Mesenteric fat pad (tissue), 1 donor: ENCODE data around the gene ARVCF. TPM values are rescaled to one million over a fixed set of nuclear protein-coding genes. Genes with fewer than 3 reads are reported as not detected.

ENCODE experiments used
- DNase-seq: peaks from one replicate; pipeline ENCODE4 v3.0.0-alpha.2; 2020; ENCODE audit warnings: low spot score
- total RNA-seq: library from RNA; stranded (reverse); fragmentation: NEBNext Ultra II Directional; extraction: Animal tissue kit (Norgen Biotek cat#: 25700); gene quantifications from one replicate; pipeline ENCODE4 v1.2.1, GENCODE V29; 2021
- donor health status: DM: yes; HTN: yes; CAD: no.

ARVCF gene
- total RNA-seq, 1 donor from 2014 or later = 5.3 TPM

DNA sequence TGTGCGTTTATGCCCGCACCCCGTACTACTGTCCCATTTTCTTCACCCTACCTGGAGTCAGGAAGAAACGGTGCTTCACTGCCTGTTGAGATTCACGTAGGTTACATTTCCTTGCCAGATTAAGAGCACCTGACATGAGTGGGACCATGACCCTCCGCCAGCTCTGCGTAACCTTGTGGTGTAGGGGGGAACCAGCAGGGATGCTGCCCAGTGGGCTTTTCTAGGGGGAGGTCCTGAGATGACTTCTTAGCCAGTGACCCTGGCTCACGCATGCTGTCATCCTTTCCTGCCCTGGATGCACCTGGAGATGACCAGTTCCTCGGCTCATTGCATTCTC, 967 bp upstream of the ARVCF start:
- no peak for DNase-seq

DNA sequence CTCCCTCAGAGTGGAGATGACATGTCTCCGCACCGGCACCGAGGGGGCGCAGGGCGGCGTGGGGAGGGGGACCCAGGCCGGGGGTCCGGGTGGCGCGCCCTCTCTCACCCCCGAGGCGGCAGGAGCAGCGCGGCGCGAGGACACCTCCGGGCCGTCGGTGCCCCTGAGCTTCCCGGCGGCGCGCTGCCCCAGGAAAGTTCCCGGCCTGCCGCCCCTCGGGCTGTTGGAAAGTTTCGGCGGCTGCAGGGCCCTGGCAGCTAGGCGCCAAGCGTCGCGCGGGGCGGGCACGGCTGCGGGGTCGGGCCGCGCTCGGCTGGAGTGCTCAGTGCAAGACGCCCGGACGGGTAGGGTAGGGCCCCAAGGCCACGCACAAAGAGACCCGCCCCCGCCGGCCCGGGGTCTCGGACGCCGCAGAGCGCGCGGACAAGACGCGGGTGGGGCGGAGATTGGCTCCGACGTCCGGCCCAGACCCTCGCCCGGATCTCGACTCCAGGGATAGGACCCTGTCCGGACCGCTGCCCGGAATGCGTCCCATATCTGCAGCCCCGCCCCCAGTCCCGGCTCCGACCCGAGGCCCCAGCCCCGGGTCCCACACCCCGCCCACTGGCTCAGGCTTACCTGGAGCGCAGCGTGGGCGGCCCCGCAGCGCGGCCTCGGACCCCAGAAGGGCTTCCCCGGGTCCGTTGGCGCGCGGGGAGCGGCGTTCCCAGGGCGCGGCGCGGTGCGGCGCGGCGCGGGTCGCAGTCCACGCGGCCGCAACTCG, 471 bp downstream of the ARVCF start:
- DNase-seq = no peak

DNA sequence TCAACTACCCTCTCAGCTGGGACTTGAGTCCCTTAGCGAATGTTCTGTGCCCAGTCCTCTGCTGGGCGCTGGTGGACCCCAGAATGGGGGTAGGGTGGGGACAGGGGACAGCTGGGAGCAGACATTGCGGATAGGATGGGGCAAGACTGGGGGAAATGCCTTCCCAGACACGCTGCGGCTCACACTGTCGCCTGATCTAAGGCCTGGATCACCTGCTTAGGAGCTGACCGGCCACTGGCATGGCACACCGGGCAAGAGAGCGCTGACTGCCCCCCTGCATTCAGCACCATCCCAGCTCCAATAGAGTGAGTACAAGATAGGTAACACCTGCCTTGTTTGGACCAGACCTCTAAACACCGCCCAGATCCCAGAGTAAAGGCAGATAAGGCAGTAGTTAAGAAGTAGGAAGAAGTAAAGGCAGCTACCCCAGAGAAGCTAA, 1.4 kb downstream of the ARVCF start:
- no peak for DNase-seq

DNA sequence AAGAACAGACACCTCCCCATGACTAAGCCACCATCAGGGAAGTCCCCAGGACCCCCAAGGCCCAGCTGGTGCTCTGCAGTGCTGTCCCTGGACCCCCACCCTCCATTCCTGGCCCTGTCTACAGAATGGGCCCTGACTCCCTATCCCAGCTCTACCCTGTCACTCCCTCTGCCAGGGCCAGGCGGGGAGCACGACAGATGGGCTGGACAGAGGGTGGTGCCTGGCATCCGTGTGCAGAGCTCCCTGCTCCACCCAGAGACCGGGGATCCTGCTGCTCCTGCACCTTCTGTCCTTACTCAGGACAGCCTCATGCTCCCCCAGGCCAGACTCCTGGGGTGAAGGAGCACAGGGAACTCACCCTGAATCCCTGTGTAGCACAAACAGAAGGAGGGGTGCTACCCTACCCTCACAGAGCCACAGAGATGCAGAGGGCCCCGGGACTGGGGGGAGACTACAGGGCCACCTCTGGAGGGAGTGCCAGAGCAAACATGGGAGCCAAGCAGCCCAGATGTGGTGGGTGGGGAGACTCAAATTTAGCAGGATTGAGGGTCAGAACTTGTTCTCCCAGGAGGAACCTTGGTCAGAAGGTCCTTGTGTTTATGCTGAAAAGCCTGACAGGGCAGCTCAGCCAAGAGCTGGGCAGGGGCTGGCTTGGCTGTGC, 2.0 kb downstream of the ARVCF start:
- no peak for DNase-seq

DNA sequence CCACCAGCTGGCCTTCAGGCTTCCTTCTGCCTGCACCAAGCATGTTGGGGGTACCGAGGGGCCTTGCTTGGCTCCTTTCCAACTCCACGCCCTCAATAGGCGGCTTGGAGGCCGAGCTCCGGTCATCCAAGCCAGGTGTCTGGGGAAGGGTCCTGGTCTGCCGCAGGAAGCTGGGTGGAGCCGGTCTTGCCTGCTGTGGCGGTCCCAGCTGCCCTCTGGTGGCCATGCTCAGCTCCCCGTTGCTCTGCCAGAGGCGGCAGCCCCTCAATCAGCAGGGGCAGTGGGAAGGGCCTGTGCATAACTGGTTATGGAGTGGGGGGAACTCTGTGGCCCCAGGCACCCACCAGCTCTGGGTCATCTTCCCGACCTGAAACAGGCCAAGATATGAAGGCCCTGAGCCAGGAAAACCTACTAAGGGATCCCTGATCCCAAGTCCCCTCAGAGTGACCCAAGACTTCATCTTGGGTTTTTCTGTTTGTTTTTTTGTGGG, 3.2 kb downstream of the ARVCF start:
- DNase-seq = no peak

DNA sequence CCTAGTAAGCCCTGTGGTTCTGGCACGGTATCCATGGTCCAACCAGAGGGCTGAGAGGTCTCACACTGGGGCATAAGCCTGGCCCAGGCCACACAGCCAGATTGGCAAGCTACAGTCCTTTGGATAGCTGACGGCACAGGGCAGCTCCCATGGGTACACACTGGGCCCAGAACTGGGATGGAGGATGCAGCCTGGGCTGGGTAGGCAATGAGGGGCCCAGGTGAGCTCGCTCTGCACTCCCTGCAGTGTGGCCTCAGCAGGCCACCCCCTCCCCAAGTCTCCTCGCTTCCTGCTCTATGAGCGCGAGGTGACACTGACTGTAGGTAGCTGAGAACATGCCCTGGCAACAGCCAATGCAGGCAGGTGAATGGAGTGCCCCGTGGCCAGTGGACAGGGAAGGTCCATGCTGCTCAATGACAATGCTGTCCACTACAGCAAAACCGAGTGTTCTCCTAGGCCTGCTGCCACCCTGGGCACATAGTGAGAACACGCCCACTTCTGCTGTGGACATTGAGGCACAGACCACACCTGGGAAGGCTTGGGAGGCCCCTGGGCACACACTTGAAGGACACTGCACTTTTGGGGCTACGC, 3.8 kb downstream of the ARVCF start:
- DNase-seq = no peak

DNA sequence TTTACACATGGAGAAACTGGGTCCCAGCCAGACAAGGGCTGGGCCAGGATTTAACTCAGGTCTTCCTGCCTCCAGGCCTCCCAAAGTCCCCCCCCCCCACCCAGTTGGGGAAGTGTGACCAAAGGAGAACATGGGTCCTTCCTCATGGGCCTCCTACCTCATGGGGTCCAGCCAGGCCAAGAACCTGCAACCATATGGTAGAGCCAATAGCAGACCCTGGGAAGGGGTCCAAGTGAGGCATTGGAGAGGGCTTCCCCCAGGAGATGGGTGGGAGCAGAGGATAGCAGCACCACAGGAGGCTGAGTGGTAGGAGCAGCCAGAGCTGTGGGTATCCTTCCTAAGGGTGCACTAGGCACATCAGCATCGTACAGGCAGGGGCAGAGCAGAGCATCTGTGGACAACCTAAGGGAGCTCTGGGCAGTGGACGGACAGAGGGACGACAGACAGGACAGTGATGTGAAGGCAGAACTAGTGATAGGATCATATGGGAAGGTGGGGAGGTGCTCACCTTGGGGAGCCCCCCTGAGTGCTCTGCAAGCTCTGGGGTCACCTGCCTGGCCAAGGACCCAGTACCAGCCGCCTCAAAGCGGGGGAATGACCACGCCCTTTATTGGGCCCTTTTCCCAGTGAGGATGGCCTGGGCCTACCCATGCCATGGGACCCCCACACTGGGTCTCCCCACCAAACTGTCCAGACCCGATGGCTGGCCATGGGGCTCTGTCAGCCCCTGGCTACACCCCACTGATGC, 4.5 kb downstream of the ARVCF start:
- DNase-seq = no peak

DNA sequence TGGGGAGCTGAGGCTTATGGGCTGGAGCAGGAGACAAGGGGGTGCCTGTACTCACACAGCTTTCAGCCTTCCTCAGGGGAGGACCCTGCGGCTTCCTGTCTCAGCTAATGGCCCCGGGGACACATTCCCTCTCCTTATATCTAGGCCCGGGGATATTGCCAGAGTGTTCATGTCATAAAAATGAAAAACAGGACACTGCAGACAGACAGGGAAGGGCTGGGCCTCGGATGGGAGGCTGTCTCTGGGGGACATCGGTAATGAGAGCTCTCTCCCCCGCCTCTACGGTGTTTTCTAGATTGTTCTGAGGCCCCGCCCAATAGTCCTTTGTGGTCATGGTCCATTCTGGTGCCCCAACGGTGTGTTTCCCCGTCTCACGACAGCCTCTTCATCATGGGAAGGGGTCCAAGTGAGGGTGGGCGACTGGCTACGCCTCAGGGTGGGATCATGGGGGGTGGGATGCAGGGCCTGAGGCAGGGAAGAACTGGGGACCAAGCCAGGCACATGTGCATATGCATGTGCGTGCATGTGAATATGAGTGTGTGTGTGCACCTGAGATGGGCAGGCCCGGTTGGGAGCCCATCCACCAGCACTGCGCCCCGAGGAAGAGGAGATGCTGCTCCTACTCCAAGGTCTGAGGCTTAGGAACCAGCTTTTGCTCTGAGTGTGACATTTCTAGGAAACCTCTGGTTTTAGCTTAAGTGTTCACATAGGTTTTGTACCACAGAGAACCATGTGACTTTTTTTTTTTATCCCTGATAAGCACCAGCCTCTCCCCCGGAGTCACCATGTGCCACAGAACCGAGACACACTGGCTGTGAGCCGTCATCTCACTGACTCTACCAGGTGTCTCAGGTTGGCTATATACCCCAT, 5.3 kb downstream of the ARVCF start:
- no peak for DNase-seq

DNA sequence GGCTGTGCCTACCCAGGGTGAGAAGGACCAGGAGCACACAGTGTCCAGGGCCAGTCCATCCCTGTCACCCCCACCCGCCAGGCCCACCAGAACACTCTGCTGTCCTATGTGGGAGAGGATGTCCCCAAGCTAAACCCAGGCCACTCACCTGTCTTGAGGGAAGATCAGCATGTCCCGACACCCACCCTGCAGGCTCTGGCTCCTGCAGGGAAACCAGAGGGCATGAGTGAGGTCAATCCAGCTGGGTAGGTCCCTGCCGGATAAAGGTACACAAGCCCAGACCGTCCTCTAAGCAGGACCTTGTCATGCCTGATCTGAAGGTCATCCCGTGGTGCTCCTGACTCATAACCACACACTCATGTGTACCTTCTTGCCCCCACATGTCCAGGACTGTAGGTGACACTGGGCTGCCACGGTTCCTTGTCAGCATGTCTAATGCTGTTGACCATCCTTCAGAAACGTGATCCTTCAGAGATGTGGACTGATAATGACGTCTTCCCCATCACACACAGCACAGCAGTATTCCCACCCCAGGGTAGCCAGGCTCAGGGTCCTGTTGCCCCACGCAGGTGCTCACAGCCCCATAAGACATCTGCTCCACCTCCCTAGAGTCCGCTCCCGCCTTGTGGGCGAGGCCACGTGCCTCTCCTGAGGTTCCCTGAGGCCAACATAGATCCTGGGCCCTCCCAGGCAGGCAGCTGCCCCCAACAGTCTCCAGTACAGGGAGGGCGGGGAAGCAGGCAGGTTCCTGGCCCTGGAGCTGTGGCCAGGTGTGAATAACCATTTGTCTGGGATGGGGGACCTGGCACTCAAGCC, 6.1 kb downstream of the ARVCF start:
- DNase-seq = no peak

DNA sequence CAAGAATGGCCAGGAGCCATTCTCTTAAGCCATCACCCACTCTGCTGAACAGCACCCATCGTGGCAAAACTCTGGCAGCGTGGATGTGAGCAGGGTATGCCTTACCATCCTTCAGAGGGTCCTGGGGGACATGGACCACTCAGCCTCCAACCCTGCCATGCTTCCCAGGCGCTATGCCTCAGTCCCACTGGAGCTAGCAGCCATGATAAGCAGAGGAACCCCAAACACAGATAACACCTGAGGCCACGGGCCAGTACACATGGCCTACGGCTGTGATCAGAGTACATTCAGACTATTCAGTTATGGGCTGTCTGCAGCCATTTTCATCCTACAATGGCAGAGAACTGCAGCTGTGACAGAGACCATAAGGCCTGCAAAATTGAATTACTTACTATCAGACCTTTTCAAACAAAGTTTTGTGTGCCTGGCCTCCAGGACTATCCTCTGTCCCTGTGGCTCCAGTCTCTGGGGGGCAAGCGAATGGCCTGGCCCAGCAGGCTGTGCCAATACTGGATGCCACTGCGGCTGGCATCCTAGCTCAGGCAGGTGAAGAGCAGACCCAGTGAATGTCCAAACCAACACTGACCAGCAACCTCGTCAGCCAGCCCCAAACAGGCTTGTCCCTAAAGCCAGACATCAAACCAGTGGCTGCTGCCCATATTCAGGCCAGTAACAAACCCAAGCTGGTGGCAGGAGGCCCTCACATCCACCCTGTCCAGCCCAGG, 6.9 kb downstream of the ARVCF start:
- DNase-seq = no peak

DNA sequence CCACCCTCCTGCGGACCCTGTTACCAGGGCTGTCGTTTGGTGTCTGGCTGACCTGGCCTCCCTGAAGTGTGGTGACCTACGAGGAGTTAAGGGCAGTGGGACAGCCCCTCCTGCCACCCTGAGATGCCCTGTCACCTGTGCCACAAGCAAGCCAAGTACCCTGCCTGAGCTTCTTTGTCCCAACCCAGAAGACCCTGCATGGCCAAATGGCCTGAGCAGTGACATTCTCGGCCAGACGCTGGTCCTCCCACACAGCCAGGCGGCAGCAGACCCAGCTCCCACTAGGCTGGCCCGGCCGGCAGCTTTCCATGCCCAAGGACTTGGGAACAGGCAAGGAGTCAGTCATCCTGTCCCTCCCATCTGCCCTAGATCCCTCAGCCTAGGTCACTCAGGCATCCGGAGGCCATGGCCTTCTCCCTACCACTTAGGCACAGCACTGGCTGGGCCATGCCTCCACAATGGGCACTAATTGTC, 7.6 kb downstream of the ARVCF start:
- DNase-seq = no peak

DNA sequence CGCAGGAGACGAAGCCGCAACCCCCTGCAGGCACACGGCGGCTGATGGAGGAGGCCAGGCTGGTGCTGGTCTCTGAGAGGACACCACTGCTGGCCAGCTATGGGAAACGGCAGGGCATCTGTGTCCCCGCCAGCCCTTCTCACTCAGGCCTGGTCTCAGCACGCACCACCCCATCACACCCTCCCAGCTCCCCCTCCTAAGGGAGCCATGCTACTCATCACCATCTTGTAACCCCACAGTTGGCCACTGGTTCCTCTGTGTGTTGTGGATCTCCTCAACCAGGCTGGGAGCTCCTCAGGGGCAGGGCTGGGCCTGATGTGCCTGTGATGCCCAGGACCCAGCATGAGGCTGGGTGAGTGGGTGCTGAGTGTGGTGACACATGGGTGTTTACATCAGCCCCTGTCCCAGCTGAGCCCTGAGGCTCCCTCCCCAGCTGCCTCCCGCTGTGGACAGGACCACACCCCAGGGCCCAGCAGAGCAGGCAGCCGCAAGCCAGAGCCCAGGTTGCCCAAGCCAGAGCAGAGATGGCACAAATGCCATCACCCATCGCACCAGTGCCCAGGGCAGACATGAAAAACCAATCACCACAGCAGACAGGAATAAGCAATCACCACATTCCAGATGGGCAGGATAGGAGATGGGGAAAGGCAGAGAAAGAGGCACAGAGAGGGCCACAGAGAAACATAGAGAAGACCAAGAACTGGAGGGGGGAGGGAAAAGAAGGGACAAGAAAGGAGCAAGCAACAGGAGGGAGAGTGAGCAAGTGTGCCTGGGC, 8.2 kb downstream of the ARVCF start:
- DNase-seq = no peak

DNA sequence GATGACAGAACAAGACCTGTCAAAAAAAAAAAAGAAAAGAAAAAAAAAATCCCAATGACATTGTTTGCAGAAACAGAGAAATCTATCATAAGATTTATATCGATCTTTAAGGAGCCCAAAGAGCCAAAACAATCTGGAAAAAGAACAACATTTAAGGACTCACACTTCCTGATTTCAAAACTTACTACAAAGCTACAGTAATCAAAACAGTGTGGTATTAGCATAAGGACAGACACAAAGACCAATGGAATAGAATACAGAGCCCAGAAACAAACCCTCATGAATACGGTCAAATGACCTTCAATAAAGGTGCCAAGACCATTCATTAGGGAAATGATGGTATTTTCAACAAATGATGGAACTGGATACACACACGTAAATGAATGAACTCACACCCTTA, 12.2 kb downstream of the ARVCF start:
- no peak for DNase-seq

DNA sequence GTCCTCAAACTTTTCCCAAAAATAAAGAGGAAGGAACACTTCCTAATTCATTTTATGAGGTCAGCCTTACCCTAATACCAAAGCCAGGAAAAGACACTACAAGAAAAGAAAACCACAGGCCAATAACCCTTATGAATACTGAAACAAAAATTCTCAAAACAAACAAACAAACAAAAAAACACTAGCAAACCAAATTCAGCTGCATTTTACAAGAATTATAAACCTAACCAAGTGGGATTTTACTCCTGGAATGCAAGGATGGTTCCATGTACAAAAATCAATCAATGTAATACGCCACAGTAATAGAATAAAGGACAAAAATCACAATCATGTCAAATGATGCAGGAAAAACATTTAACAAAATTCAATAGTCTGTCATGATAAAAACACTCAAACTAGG, 13.3 kb downstream of the ARVCF start:
- no peak for DNase-seq

DNA sequence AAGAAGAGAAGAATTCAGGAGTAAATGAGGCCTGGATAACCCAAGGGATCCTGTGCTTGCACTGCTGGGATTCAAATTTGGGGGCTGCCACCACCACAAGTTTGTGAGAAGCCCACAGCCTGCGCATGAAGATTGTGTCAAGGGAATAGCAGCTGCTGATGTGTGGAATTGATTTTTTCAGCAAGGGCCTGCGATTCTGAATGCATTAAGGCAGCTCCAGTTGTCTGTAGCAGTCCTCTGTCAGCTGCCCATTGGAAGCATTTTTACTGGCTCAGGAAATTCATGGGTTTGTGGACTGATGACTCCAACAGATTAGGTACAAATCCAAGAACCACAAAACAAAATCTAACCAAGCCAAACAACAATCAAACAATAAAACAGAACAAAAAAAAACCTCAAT, 14.0 kb downstream of the ARVCF start:
- DNase-seq = no peak

DNA sequence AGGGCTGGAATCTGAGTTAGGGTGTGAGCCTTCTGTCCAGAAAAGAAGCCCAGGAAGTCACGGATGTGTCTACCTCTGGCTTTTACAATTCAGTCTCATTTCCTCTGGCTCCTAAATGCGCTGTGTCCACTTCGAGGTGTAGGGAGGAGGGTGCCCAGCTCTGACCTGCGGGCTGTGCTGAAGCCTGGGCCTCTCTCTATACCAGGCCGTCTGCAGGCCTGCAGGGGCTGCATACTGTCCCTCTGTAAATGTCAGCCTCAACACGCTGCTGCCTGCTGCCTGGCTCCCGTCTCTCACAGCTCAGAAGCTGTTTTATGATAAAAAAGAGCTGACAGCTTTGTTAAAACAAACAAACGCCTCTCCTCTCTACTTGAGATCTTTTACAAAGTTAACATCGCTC, 14.5 kb downstream of the ARVCF start:
- DNase-seq = no peak

DNA sequence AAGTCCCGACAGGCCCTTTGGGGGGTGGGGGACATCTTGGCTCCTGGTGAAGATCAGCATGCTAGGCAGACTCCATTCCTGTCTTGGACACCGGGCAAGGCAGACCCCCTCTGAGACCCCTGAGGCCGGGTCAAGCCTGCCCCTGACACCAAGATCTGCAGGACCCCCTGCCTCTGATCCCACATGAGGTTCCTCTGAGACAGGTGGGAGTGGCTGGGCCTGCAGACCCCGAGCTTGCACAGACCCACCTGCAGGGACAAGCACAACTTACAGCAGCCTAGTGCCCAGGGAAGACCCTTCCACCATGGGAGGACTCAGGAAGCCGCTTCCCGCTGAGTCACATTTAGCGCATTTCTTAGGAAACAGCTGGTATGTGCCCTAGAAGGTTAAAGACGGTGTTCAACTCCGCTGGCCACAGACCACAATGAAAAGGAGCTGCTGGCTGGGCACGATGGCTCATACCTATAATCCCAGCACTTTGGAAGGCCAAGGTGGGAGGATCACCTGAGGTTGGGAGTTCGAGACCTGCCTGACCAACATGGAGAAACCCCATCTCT, 15.5 kb downstream of the ARVCF start:
- no peak for DNase-seq
